Right lobe of liver (tissue), 6 donors: ENCODE data around the gene CRB1. TPM values are rescaled to one million over a fixed set of nuclear protein-coding genes. Genes with fewer than 3 reads are reported as not detected.

Experiments used
- ATAC-seq, 4 donors: fragments of 200-7000 bp; cut with Tn5 transposase; one replicate each; pipeline ENCODE4 v1.9.1; 2020; ENCODE audit warnings: mild to moderate bottlenecking in 4 of 4, moderate library complexity in 4 of 4
- DNase-seq, 3 donors: peaks; one replicate each; pipeline ENCODE4 v3.0.0-alpha.2; 2020
- H3K27ac ChIP-seq, 3 donors: fragments of 200-600 bp; one replicate each; pipeline ENCODE4 v1.8.0; 2022
- H3K27me3 ChIP-seq, 2 donors: fragments of 200-600 bp; one replicate each; pipeline ENCODE4 v1.8.0; 2022
- H3K36me3 ChIP-seq, 4 donors: fragments of 200-600 bp; sonication (generic) in 1 of 4; one replicate each; pipeline versions ENCODE4 v1.5.1 to v1.8.0; 2017 to 2022; ENCODE audit warnings: control low read depth in 1 of 4
- H3K4me1 ChIP-seq, 4 donors: fragments of 200-600 bp; sonication (generic) in 1 of 4; one replicate each; pipeline versions ENCODE4 v1.5.1 to v1.8.0; 2017 to 2022; ENCODE audit warnings: control low read depth in 1 of 4
- H3K4me3 ChIP-seq, 3 donors: fragments of 200-600 bp; one replicate each; pipeline ENCODE4 v1.8.0; 2022
- H3K9me3 ChIP-seq, 4 donors: fragments of 200-600 bp; sonication (generic) in 1 of 4; one replicate each; pipeline versions ENCODE4 v1.5.1 to v1.8.0; 2017 to 2022; ENCODE audit warnings: control low read depth in 1 of 4
- CTCF ChIP-seq, 4 donors: fragments of 200-600 bp in 3 of 4; fragments of 450-650 bp in 1 of 4; IDR thresholded peaks; one replicate each; pipeline versions ENCODE4 v1.5.1 to v1.8.0; 2016 to 2022; ENCODE audit warnings: antibody characterized with exemption in 4 of 4, mild to moderate bottlenecking in 2 of 4
- POLR2A ChIP-seq: fragments of 450-650 bp; IDR thresholded peaks from one replicate; pipeline ENCODE4 v1.6.1; 2017; ENCODE audit warnings: antibody characterized with exemption, mild to moderate bottlenecking
- WGBS: methylation state at CpG from one replicate; pipeline ENCODE4 v1.1.6; 2018; ENCODE audit warnings: low coverage, low lambda C conversion rate; ENCODE audit not compliant: insufficient coverage; ENCODE audit errors: missing lambda C conversion rate; 5-methylcytosine and 5-hydroxymethylcytosine counted together
- intact Hi-C, 2 donors: fragments of 100-400 bp; cut with DNase I; formaldehyde crosslinking; loops; one replicate each; pipeline versions ENCODE4 v1.11.2 to v1.14.1; 2022
- total RNA-seq, 6 experiments: library from RNA; depleted of rRNA in 2 of 6; stranded (reverse); fragments of >200 nt in 2 of 6; fragmentation: NEBNext Ultra II Directional in 3 of 6; extraction: Animal tissue kit (Norgen Biotek cat#: 25700) in 3 of 6; gene quantifications; one replicate each; pipeline versions ENCODE4 v1.1.0 to v1.2.4, GENCODE V29; 2016 to 2023
- donor health status: DM: no; HTN: yes; CAD: no.
- donor health status: DM: no; HTN: no; CAD: no.
- donor health status: DM: no; HTN: no; CAD: no.
- donor health status: DM: no; HTN: yes; CAD: no.
- donor health status: DM: no; HTN: yes; CAD: no.

The CRB1 gene
- total RNA-seq, 6 experiments from 2014 or later: 0.29 TPM; not detected in 5

- no peak for ATAC-seq
- intact Hi-C loops: no loop called here
- no peak for DNase-seq
These were observed 51.6 kb downstream of the CRB1 start for GRCh38 chr1:197319631-197320030.

GRCh38 chr1:197320991-197321531, 53.0 kb downstream of the CRB1 start:
- 71% methylated on average over 2 of the region's 2 CpGs for whole genome bisulfite sequencing
- Histone ChIP-seq H3K27ac (no peak overlapping the region), H3K36me3 (no peaks in the 10 kb centered on the region), H3K4me3 (no peak overlapping the region), H3K27me3 (no peaks in the 10 kb centered on the region), H3K9me3 (no peaks in the 10 kb centered on the region), H3K4me1 (no peaks in the 10 kb centered on the region)
- no peak for TF ChIP-seq POLR2A
- no peak for TF ChIP-seq CTCF (IDR thresholded peaks at IDR 0.05)
- no peak for DNase-seq
- ATAC-seq: no peak
- intact Hi-C loops: no loop called here

More at GRCh38 chr1:197319631-197320030, 51.6 kb downstream of the CRB1 start:
- no peaks in the 10 kb centered on the region for H3K9me3 ChIP-seq
- no peaks in the 10 kb centered on the region for H3K27me3 ChIP-seq
- H3K27ac ChIP-seq: no peak overlapping the region
- no peak overlapping the region for H3K4me3 ChIP-seq
- WGBS: 68% methylated on average over 2 of the region's 2 CpGs
- TF ChIP-seq POLR2A: no peak
- no peak for TF ChIP-seq CTCF (IDR thresholded peaks at IDR 0.05)
- no peaks in the 10 kb centered on the region for H3K4me1 ChIP-seq
- no peaks in the 10 kb centered on the region for H3K36me3 ChIP-seq

DNA sequence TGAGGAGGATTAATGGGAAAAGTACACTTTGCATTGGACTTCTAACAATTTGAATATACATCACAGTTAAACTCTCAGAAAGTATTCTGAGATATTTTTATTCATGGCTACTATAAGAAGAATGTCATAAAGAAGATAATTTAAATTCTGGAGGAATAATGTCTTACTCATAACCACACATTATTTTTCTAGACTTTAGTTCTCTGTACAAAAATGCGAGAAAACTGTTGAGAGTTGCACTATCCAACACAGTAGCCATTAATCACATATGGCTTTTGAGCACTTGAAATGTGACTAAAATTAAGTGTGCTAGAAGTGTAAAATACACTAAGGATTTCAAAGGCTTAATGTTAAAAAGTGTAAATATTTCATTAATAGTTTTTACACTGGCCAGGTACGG, 53.8 kb downstream of the CRB1 start:
- TF ChIP-seq POLR2A: no peak
- no peak for TF ChIP-seq CTCF (IDR thresholded peaks at IDR 0.05)
- intact Hi-C loops: no loop called here
- Histone ChIP-seq H3K4me3 (no peak overlapping the region), H3K4me1 (no peaks in the 10 kb centered on the region), H3K27me3 (no peaks in the 10 kb centered on the region), H3K9me3 (no peaks in the 10 kb centered on the region), H3K27ac (no peak overlapping the region), H3K36me3 (no peaks in the 10 kb centered on the region)
- ATAC-seq (no peak), DNase-seq (no peak)
- WGBS: 91% methylated on average over 2 of the region's 2 CpGs

GRCh38 chr1:197327776-197328364, 59.8 kb downstream of the CRB1 start:
- Histone ChIP-seq H3K4me1 (no peaks in the 10 kb centered on the region), H3K27ac (no peak overlapping the region), H3K36me3 (no peaks in the 10 kb centered on the region), H3K27me3 (no peaks in the 10 kb centered on the region), H3K4me3 (no peak overlapping the region), H3K9me3 (no peaks in the 10 kb centered on the region)
- DNase-seq (no peak), ATAC-seq (peak in 1 of 4 donors; percentile 18)
- WGBS: 10% methylated on average over 2 of the region's 2 CpGs
- TF ChIP-seq CTCF (IDR thresholded peaks at IDR 0.05) (peak; percentile 32 to 64 (median 63)), POLR2A (no peak)
- intact Hi-C loops: no loop called here
